A549 (cell line): ENCODE results near the gene TCEAL1. TPM values are rescaled to one million over a fixed set of nuclear protein-coding genes. Genes with fewer than 3 reads are reported as not detected.
A peak's percentile ranks its signal among the peaks of the same experiment; 100 is the strongest.

Experiments
- ATAC-seq, 2 experiments: fragments of 200-7000 bp in 1 of 2; fragments of >200 bp in 1 of 2; cut with Nextera tagmentation in 1 of 2; cut with Tn5 transposase in 1 of 2; 3 replicates each; pipeline versions ENCODE4 v1.8.0 to v1.9.1; 2018 to 2020; ENCODE audit warnings: mild to moderate bottlenecking in 1 of 2, moderate library complexity in 1 of 2
- CTCF ChIA-PET: fragments of 300-600 bp; sonication (Branson Sonifier 250); formaldehyde crosslinking; extraction: SDS; loops from one replicate; lab custom pipeline; 2021; ENCODE audit warnings: antibody characterized with exemption, inconsistent platforms; lab: Yijun Ruan, JAX
- POLR2A ChIA-PET: fragments of 350-600 bp; formaldehyde crosslinking; extraction: SDS; loops from one replicate; lab custom pipeline; 2021; ENCODE audit warnings: antibody characterized with exemption, inconsistent platforms; lab: Yijun Ruan, JAX
- DNase-seq, 2 experiments: peaks; one replicate each; pipeline versions ENCODE4 v3.0.0 to v3.0.0-alpha.2; 2011 to 2016; ENCODE audit warnings: low read depth in 1 of 2, low spot score in 1 of 2
- FAIRE-seq: peaks from 2 replicates; lab custom pipeline; 2011; peaks lifted over from hg19 to GRCh38; lab: Jason Lieb, UNC
- H3K27ac ChIP-seq, 2 experiments: fragments of >200 bp; sonication (Bioruptor Twin); formaldehyde crosslinking; 3 replicates each; pipeline ENCODE4 v1.5.1; 2016 to 2017
- H3K4me1 ChIP-seq: fragments of >200 bp; sonication (Bioruptor Twin); formaldehyde crosslinking; 3 replicates; pipeline ENCODE4 v1.6.1; 2016
- H3K4me2 ChIP-seq: fragments of >200 bp; sonication (Bioruptor Twin); formaldehyde crosslinking; 3 replicates; pipeline ENCODE4 v1.6.1; 2016
- H3K4me3 ChIP-seq: fragments of >200 bp; sonication (Bioruptor Twin); formaldehyde crosslinking; 3 replicates; pipeline ENCODE4 v1.5.1; 2016
- H3K9me3 ChIP-seq: fragments of >200 bp; sonication (Bioruptor Twin); formaldehyde crosslinking; 3 replicates; pipeline ENCODE4 v1.6.1; 2016
- CBX2 ChIP-seq: fragments of 200-600 bp; sonication (generic); IDR thresholded peaks from 2 replicates; pipeline ENCODE4 v1.6.1; 2016; ENCODE audit warnings: low read depth, mild to moderate bottlenecking, borderline replicate concordance
- CEBPB ChIP-seq, 2 experiments: fragments of >200 bp in 1 of 2; sonication (Bioruptor Twin) in 1 of 2; formaldehyde crosslinking in 1 of 2; IDR thresholded peaks; 2 replicates each; pipeline ENCODE4 v1.6.1; 2012 to 2016
- CTCF ChIP-seq: fragments of >200 bp; sonication (Bioruptor Twin); formaldehyde crosslinking; IDR thresholded peaks from 3 replicates; pipeline ENCODE4 v1.5.1; 2016
- ESRRA ChIP-seq: fragments of 150-350 bp; IDR thresholded peaks from 2 replicates; pipeline ENCODE4 v1.6.1; 2014; ENCODE audit warnings: mild to moderate bottlenecking, low read length, borderline replicate concordance
- FOXS1 ChIP-seq: fragments of 250-450 bp; sonication (Bioruptor Pico); IDR thresholded peaks from 2 replicates; pipeline ENCODE4 v1.5.0; 2020; ENCODE audit warnings: mild to moderate bottlenecking, moderate library complexity
- GATA3 ChIP-seq: IDR thresholded peaks from 2 replicates; pipeline ENCODE4 v1.6.1; 2012; ENCODE audit warnings: borderline replicate concordance
- HOXA7 ChIP-seq: fragments of 250-450 bp; sonication (Bioruptor Pico); IDR thresholded peaks from 2 replicates; pipeline ENCODE4 v1.5.0; 2020; ENCODE audit warnings: mild to moderate bottlenecking, moderate library complexity
- KDM5A ChIP-seq: fragments of 200-600 bp; sonication (generic); IDR thresholded peaks from 2 replicates; pipeline ENCODE4 v1.6.1; 2016; ENCODE audit warnings: antibody characterized with exemption, mild to moderate bottlenecking
- MYC ChIP-seq: IDR thresholded peaks from 2 replicates; pipeline ENCODE4 v1.6.1; 2012; ENCODE audit warnings: mild to moderate bottlenecking, inconsistent platforms, low read length, improper control_type of control experiment, borderline replicate concordance
- NFE2L2 ChIP-seq: fragments of 150-350 bp; conservative IDR thresholded peaks from 2 replicates; pipeline ENCODE4 v1.6.1; 2014; ENCODE audit warnings: low read length
- PHF8 ChIP-seq: fragments of 200-600 bp; sonication (generic); IDR thresholded peaks from 2 replicates; pipeline ENCODE4 v1.6.1; 2016; ENCODE audit warnings: low read depth, mild to moderate bottlenecking, antibody characterized with exemption, moderate library complexity, borderline replicate concordance
- RAD21 ChIP-seq, 2 experiments: fragments of >200 bp in 1 of 2; sonication (Bioruptor Twin) in 1 of 2; formaldehyde crosslinking in 1 of 2; IDR thresholded peaks in 1 of 2; conservative IDR thresholded peaks in 1 of 2; 2 replicates in 1 of 2; 3 replicates in 1 of 2; pipeline ENCODE4 v1.6.1; 2012 to 2018; ENCODE audit warnings: inconsistent platforms in 1 of 2
- RFX5 ChIP-seq: fragments of 450-650 bp; IDR thresholded peaks from 2 replicates; pipeline ENCODE4 v1.7.1; 2014; ENCODE audit warnings: antibody characterized with exemption, mild to moderate bottlenecking, moderate library complexity
- RNF2 ChIP-seq: fragments of 200-600 bp; sonication (generic); IDR thresholded peaks from 2 replicates; pipeline ENCODE4 v1.6.1; 2016; ENCODE audit warnings: low read depth, mild to moderate bottlenecking, antibody characterized with exemption, moderate library complexity, borderline replicate concordance
- SREBF2 ChIP-seq: fragments of 450-650 bp; IDR thresholded peaks from 2 replicates; pipeline ENCODE4 v1.6.1; 2014; ENCODE audit warnings: mild to moderate bottlenecking, moderate library complexity
- ZC3H11A ChIP-seq: fragments of 450-650 bp; IDR thresholded peaks from 2 replicates; pipeline ENCODE4 v1.6.1; 2014; ENCODE audit warnings: antibody characterized with exemption, mild to moderate bottlenecking
- ZFP36 ChIP-seq: fragments of 450-650 bp; IDR thresholded peaks from 2 replicates; pipeline ENCODE4 v1.6.1; 2014; ENCODE audit warnings: borderline replicate concordance; ENCODE audit not compliant: partially characterized antibody
- WGBS: methylation state at CpG from one replicate; pipeline ENCODE4 v1.1.6; 2017; ENCODE audit errors: missing lambda C conversion rate; 5-methylcytosine and 5-hydroxymethylcytosine counted together
- polyA minus RNA-seq: library from RNA; depleted of rRNA, polyadenylated mRNA; stranded (reverse); fragments of >200 nt; gene quantifications from 2 replicates; pipeline ENCODE4 v1.2.3, GENCODE V29; 2011; rRNA and poly(A)+ RNA removed
- polyA plus RNA-seq, 4 experiments: library from polyadenylated mRNA; depleted of rRNA in 3 of 4; stranded (reverse); fragments of >200 nt; fragmentation: RNase III in 1 of 4; extraction: RNeasy Plus Mini Kit Qiagen cat#74134 plus additional on column Dnase treatment in 1 of 4; gene quantifications; 2 replicates in 3 of 4; 3 replicates in 1 of 4; pipeline ENCODE4 v1.2.3, GENCODE V29; 2011 to 2017
- TF ChIP-seq, protein P1 (sequence below): fragments of 450-650 bp; IDR thresholded peaks from 2 replicates; pipeline ENCODE4 v1.6.1; 2014; ENCODE audit warnings: antibody characterized with exemption
- TF ChIP-seq, protein P2 (sequence below): IDR thresholded peaks from 2 replicates; pipeline ENCODE4 v1.6.1; 2012; ENCODE audit warnings: low read depth, borderline replicate concordance
- TF ChIP-seq, protein P3 (sequence below): fragments of 250-450 bp; sonication (Bioruptor Pico); IDR thresholded peaks from 2 replicates; pipeline ENCODE4 v1.5.0; 2020; ENCODE audit warnings: low read depth, mild to moderate bottlenecking, moderate library complexity

TCEAL1 gene, protein sequence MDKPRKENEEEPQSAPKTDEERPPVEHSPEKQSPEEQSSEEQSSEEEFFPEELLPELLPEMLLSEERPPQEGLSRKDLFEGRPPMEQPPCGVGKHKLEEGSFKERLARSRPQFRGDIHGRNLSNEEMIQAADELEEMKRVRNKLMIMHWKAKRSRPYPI
- polyA plus RNA-seq (2011; rRNA removed) (29.7 and 40.7 TPM in 2 replicates), polyA plus RNA-seq (2017; fragmentation: RNase III; extraction: RNeasy Plus Mini Kit Qiagen cat#74134 plus additional on column Dnase treatment) (35.1 to 42.1 TPM (median 40.5 TPM) in 3 replicates), polyA minus RNA-seq (2.9 and 3.1 TPM in 2 replicates)
- 18.1 and 18.9 TPM in 2 replicates for polyA plus RNA-seq (2012; cell fraction: cytosol; rRNA removed)
- polyA plus RNA-seq (2012; cell fraction: nucleus; rRNA removed) = 11.1 and 16.2 TPM in 2 replicates

- Histone ChIP-seq H3K27ac (peak within 1 kb of the TSS; percentile 97), H3K4me3 (peak within 1 kb of the TSS; percentile 83), H3K4me1 (peaks cover 16% of the 10 kb centered on the region; the same call in 2 of the 3 replicates), H3K9me3 (no peaks in the 10 kb centered on the region), H3K4me2 (peak within 1 kb of the TSS; percentile 94)
- WGBS = 2% methylated on average over 21 of the region's 32 CpGs
- ChIA-PET CTCF (interaction anchor here (1.1 to 2.9 kb wide), 10 partner anchors 15 to 90 kb away, joined by 3 to 25 read pairs (median 12); no protein-coding TSS in a partner anchor), POLR2A (interaction anchor here (0.7 to 2.3 kb wide), 7 partner anchors 10 to 187 kb away, joined by 3 to 23 read pairs (median 7); partner anchors contain the start of genes MORF4L2 and TCEAL4)
- TF ChIP-seq, protein P1, sequence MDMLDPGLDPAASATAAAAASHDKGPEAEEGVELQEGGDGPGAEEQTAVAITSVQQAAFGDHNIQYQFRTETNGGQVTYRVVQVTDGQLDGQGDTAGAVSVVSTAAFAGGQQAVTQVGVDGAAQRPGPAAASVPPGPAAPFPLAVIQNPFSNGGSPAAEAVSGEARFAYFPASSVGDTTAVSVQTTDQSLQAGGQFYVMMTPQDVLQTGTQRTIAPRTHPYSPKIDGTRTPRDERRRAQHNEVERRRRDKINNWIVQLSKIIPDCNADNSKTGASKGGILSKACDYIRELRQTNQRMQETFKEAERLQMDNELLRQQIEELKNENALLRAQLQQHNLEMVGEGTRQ = peak; percentile 92
- TF ChIP-seq RFX5 (no peak), RAD21 (conservative IDR thresholded peaks at IDR 0.05 in 1 of 2, IDR thresholded peaks at IDR 0.05 in 1 of 2) (no peak), KDM5A (peak; percentile 27; the same call in 1 of the 2 replicates), CTCF (no peak), ZFP36 (no peak), SREBF2 (no peak), RNF2 (no peak), FOXS1 (no peak), CEBPB (IDR thresholded peaks at IDR 0.05) (no peak), NFE2L2 (no peak), MYC (no peak), ESRRA (no peak), CBX2 (no peak), GATA3 (0 out of 2 replicates have a peak, but pooled peaks have one; percentile 12), PHF8 (peak; percentile 32), HOXA7 (CRISPR knock-in tag) (no peak), ZC3H11A (no peak)
- TF ChIP-seq, protein P2, sequence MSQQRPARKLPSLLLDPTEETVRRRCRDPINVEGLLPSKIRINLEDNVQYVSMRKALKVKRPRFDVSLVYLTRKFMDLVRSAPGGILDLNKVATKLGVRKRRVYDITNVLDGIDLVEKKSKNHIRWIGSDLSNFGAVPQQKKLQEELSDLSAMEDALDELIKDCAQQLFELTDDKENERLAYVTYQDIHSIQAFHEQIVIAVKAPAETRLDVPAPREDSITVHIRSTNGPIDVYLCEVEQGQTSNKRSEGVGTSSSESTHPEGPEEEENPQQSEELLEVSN = no peak
- TF ChIP-seq, protein P3, sequence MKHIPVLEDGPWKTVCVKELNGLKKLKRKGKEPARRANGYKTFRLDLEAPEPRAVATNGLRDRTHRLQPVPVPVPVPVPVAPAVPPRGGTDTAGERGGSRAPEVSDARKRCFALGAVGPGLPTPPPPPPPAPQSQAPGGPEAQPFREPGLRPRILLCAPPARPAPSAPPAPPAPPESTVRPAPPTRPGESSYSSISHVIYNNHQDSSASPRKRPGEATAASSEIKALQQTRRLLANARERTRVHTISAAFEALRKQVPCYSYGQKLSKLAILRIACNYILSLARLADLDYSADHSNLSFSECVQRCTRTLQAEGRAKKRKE (CRISPR knock-in tag) = no peak
- DNase-seq = peak in 1 of 2 experiments; percentile 61
- peak; percentile 60 to 64 for ATAC-seq
- FAIRE-seq = no peak
Observed at GRCh38 chrX:103628386-103629317, at the start of gene TCEAL1. Gene TCEAL1, plus strand, starts transcription at chrX:103628975. Its CDS starts 942 bp downstream, at chrX:103629917.
